GM19468 (cell line): ENCODE results near the gene GRPR.
"Not testable (repeated sequence)": the region's sequence is repeated elsewhere in the genome, so short reads cannot be mapped to it uniquely, and the experiment has no call there.

ENCODE experiments used
- ATAC-seq: cut with Tn5 transposase; IDR thresholded peaks from one replicate; pipeline ENCODE4 v1.9.1; 2021; ENCODE audit warnings: mild to moderate bottlenecking, moderate library complexity, moderate number of reproducible peaks; ENCODE audit not compliant: unreplicated experiment; ENCODE audit errors: extremely low read depth

GRPR gene

DNA sequence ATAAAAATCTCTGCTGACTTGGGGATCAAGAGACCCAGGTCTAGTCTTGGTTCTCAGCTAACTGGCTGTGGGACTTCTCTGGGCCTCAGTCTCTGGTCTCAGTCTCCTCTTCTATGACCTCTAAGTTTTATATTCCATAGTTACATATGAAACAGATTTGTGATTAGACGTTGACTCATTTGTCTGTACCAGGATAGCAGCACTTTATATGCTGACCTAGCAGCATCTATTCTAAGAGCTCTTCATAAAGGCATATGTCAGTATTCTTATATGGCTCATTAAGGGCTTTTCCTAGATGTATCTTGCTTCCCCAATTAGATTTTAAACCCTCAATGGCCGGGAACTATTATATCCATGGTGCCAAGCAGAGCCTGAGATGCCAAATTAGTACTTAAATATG is 12.7 kb downstream of the GRPR start:
- ATAC-seq: no peak

GRCh38 chrX:16137416-16138107 is 14.2 kb downstream of the GRPR start:
- peak; percentile 66 for ATAC-seq

DNA sequence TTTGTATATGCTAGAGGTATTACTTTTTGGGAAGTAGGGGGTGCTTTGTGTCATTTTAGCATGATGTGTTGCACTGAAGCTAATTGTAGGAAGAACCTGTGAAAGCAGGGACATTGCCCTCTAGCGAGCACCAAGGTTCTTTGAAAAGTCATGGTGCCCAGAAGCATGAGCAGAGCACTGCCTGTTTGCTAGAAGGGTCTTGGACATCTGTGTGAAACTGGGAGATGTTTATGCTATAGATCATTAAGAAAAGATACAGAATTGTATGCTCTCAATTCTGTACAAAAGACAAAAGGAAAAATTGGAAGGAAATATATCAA is 14.7 kb downstream of the GRPR start:
- no peak for ATAC-seq

- ATAC-seq: no peak
Measured at GRCh38 chrX:16140448-16140847, 17.1 kb downstream of the GRPR start.

GRCh38 chrX:16140983-16141382 is 17.6 kb downstream of the GRPR start:
- ATAC-seq: no peak

- ATAC-seq: no peak
Measured at GRCh38 chrX:16141422-16142245, 18.3 kb downstream of the GRPR start.

- no peak for ATAC-seq
Measured at GRCh38 chrX:16142246-16142558, 18.8 kb downstream of the GRPR start.

GRCh38 chrX:16143968-16144367 is 20.6 kb downstream of the GRPR start:
- ATAC-seq: no peak

DNA sequence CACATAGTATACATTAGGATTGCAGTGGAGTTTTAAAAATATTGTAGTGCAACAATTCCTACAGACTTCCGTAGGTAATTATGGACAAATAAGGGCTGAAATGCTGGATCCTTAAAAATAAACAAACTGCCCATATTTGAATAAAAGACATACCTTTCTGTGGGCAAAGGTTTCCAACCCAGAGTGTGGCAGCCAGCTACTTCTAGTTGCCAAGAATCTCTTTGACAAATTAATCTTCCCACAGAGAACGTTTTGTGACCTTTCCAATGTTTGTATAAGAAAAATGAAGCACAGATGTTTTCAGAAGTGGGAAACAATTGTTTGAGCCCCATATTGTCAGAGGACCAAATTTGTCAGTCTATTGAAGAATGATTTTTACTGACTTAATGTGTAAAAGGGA is 21.1 kb downstream of the GRPR start:
- ATAC-seq: no peak

- ATAC-seq: not testable (repeated sequence)
Measured at GRCh38 chrX:16145093-16145492, 21.7 kb downstream of the GRPR start.

DNA sequence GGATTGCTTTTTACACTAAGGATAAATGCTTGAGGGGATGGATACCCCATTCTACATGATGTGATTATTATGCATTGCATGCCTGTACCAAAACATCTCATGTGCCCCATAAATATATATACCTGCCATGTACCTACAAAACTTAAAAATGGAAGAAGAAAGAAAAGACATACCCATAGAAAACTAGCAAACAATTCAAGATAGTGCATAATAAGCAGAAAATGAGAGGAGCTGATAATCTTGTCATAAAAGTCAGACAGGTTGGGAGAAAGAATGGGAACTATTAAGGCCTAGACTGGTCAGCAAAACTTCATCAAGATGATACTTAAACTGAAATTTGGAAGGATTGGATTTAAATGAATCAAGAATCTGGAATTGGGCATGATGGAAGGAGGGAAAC is 22.3 kb downstream of the GRPR start:
- no peak for ATAC-seq

- ATAC-seq: no peak
Measured at GRCh38 chrX:16148896-16149295, 25.5 kb downstream of the GRPR start.

DNA sequence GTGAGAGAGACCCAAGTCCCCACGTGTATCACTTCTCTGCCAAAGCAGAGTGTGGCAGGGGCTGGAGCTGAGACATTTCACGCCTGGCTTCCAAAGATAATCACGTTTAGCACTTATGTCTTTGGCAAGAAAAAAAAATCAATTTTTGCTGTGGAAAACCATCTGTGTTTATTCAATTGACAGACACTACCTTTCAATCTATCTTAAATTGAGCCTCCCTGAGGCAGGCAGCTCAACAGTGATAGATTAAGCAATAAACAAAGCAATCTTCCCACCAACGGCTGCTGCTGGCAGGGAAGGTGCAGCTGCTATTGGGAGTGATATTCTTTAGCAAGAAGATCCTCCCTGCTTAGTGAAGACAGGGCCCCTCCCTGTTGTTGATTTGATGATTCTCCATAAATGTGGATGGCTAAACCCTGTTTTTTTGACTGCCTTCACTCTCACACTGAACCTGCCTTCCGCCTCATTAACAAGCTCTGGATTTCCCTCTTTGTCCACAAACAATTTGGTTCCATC is 32.3 kb downstream of the GRPR start:
- no peak for ATAC-seq

DNA sequence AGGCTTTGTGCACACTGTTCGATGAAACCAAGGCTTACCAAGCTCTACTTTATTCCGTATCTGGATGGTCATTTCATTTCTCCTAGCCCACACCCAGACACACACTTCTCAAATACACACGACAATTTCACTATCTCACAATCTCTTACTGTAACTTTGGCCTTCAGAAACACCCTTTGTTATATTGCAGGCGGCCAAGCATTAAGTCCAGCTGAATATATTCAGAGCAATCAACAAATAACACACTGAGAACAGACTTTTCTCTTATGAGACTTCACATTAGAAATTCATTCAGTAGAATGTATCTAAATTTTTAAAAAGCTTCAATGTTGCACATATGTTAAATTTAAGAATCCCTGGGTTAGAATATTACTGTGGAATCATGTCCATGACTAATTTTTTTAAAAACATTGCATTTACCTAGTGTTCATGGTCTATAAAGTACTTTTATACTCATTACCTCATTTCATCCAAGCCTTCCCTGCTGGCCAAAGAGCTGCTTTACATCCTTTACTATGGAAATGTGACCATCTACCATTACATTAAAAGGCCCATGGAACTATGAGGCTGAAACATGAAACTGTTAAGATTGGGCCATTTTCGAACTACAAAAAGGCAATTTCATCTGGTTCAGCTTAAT is 33.4 kb downstream of the GRPR start:
- ATAC-seq: no peak

GRCh38 chrX:16160729-16161128 is 37.4 kb downstream of the GRPR start:
- ATAC-seq: no peak

DNA sequence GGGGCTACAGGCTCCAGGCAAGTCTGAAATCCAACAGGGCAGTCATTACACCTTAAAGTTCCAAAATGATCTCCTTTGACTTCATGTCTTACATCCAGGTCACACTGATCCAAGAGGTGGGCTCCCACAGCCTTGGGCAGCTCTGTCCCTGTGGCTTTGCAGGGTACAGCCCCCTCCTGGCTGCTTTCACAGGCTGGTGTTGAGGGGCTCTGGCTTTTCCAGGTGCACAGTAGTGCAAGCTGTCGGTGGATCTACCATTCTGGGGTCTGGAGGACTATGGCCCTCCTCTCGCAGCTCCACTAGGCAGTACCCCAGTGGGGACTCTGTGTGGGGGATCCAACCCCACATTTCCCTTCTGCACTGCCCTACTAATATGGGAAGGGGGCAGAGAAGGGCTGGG is 37.8 kb downstream of the GRPR start:
- ATAC-seq: not testable (repeated sequence)

GRCh38 chrX:16162391-16162790 is 39.0 kb downstream of the GRPR start:
- ATAC-seq: no peak

- no peak for ATAC-seq
Measured at GRCh38 chrX:16164748-16165147, 41.4 kb downstream of the GRPR start.

- no peak for ATAC-seq
Measured at GRCh38 chrX:16167181-16167580, 43.8 kb downstream of the GRPR start, which contains the start of gene MAGEB17. Gene MAGEB17 (plus strand): TSS chrX:16167481. CDS start chrX:16170383, 2,902 bp downstream.

GRCh38 chrX:16171039-16171438 is 47.7 kb downstream of the GRPR start:
- no peak for ATAC-seq

GRCh38 chrX:16171944-16172343 is 48.6 kb downstream of the GRPR start:
- no peak for ATAC-seq
